ACHN (cell line): ENCODE data around the gene FRMPD4.

Source experiments
- DNase-seq: peaks from one replicate; pipeline ENCODE4 v3.0.0-alpha.2; 2015
- in situ Hi-C: cut with HindIII; loops from 2 replicates; pipeline ENCODE4 v1.10.0; 2017; ENCODE audit warnings: low sequenced_read_pairs, low pct_ligation_motif_present, low pct_unique_long_range_greater_than_20kb

Gene FRMPD4

DNA sequence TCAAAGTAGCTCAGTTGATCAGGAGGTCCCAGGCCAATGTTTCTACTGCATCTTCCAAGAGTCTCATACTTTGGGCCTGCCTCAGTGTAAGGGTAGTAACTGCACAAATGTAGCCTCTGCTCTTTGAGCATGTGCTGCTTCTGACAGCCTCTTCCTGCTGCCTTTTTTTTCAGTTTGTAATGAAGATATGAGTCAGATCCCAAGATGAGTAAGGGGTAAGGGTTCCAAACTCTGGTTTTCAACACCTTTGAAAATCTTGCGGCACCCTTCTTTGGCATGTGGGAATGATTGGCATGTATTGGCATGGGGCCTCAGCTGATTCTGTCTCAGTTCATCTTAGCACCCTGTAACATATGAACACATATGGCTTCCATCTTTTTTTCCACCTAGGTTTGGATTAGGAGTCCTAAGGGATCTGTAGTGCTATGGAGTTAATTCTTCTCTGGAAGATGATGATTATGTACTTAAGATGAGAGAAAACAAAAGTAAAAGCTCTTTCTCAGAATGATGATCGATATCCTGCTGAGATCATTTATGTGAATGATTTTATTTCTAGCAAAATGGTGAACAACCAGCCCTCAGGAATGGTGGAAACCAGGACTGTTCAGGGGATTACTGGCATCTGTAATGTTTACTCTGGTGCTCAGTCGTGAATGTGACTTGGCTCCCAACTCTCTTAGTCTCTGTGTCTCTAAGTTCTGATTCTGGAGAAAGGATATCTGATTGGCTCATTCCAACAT is 534.3 kb downstream of the FRMPD4 start:
- DNase-seq: no peak
- in situ Hi-C loops: no loop called here

GRCh38 chrX:12673487-12673886 is 535.2 kb downstream of the FRMPD4 start:
- in situ Hi-C loops: no loop called here
- no peak for DNase-seq

- in situ Hi-C loops: no loop called here
These were observed 541.2 kb downstream of the FRMPD4 start for GRCh38 chrX:12679522-12679921.

GRCh38 chrX:12681047-12681446 is 542.8 kb downstream of the FRMPD4 start:
- in situ Hi-C loops: no loop called here
- DNase-seq: no peak

More at GRCh38 chrX:12679522-12679921, 541.2 kb downstream of the FRMPD4 start:
- DNase-seq: no peak

- no peak for DNase-seq
- in situ Hi-C loops: no loop called here
These were observed 547.3 kb downstream of the FRMPD4 start for GRCh38 chrX:12685541-12685940.

DNA sequence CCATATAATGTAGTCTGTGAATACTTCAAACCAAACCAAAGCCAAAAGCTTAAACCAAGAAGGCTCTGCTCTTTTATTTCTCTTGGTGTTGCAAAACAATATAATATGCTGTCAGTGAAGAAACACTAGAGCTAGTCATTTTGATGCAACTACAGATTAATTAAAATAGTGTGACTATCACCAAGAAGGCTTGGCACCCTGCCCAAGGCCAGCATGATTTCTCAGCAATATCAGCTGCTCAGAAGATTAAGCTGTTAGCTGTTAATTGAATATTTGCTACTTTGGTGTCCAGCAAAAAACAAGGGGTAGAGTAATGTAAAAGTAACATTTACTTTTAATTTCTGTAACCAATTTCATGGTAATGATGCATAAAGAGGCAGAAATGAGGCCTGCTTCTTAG is 548.1 kb downstream of the FRMPD4 start:
- in situ Hi-C loops: no loop called here
- DNase-seq: no peak

DNA sequence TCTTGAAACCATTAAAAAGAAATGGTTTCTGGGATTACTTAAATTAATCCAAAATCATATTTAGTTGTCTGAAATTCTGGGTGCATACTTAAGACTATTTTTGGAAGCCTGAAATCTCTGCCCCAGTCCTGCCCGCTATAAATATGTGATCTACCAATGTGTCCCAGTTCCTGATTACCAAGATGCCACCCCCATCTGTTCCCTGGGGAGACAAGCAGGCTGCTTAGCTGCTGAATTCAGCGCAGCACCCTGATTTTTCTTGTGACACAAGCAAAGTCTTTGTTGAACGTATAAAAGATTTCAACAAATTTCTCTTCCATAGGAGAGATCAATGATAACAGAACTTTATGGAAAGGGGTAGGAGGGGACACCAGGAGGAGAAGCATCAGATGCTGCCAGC is 552.4 kb downstream of the FRMPD4 start:
- in situ Hi-C loops: no loop called here
- DNase-seq: no peak

DNA sequence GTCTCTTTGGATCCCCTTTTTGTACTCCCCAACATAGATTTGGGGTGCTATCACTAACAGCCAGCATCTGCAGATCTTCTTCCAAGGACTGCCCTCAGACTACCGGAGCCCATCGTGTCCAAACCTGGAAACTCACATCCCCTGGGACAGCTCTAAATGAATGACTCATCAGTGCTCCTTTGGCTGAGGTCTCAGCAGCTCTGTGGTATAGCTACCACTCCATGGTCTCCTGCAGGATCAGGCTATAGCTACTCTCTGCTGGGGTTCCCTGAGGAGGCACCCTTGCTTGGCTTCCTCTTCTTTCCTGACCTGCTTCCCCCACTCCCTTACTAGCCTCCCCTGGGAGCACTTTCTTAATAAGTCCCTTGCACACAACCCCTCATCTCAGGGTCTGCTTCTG is 555.5 kb downstream of the FRMPD4 start:
- no peak for DNase-seq

DNA sequence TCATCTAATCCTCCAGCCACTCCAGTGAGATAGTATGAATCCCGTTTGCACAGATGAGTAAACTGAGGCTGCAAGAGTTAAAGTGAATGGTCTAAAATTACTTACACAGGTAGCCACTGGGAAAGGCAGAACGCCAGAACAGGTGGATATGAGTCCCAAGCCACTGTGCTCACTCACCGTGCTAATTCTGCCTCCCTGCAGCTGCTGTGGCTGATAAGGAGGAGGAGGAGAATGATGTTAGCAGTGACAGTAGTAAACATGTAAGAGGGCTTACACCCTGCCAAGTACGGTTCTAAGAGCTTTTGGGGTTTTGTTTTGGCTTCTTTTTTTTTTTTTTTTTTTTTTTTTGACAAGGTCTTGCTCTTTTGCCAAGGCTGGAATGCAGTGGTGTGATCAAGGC is 562.5 kb downstream of the FRMPD4 start:
- no peak for DNase-seq
- in situ Hi-C loops: no loop called here

More for the DNA sequence above, 555.5 kb downstream of the FRMPD4 start:
- in situ Hi-C loops: no loop called here

DNA sequence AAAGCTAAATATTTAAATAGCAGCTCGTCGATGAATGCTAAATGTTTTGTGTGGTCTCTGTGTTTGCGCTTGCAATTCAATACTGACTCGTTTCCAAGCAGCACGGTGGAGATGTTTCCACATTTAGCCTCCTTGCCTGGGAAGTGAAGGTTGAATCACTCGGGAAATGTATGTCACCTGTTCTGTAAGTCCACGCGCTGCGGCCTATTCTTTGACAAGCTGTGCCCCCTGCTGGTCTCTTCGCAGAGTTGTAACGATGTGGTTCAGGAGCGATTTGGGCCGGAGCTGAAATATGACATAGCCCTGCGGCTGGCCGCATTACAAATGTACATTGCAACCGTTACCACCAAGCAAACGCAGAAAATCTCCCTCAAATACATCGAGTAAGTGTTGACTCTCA is 563.4 kb downstream of the FRMPD4 start:
- in situ Hi-C loops: no loop called here
- peak; percentile 62 for DNase-seq

DNA sequence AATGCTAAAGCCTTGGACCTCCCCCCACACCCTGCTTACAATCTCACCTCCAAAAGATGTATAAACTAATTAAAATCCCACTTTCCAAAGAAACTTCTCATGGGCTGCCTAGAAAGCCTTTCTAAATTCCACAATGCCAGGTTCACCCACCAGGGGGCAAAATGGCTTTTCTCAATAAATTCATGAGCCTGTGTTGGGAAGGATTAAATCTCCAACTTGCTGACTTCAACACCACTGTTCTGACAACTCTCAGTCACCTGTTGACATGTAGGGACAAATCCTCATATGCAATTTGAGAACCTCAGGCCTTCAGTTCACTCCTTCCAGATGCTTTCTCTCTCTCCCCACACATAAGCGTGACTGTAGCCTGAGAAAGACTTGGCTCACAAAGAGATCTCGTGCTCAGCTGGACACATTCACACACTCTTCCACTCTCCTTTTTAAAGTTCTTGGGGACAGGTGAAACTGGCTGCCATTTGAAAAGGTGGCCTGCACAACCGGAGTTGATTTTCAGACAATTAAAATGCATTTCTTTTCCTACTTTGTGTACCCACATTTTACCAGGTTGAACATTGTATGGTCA is 564.3 kb downstream of the FRMPD4 start:
- DNase-seq: peak; percentile 11
- in situ Hi-C loops: no loop called here

DNA sequence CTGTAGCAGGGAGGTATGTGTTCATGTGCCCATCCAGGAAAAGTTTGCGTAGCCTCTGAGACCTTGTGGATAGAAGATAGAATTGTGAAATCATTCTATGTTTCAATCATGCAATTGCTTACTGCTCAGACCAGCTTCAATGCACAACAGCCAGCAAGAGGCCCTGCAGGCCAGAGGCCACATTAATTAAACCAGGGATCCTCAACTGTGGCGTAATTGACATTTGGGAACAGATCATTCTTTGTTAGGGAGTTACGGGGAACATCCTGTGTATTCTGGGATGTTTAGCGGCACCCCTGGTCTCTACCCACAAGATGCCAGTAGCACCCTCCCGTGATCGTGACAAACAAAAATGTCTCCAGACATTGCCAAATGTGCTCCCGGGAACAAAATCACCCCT is 566.4 kb downstream of the FRMPD4 start:
- no peak for DNase-seq
- in situ Hi-C loops: no loop called here

- in situ Hi-C loops: no loop called here
- DNase-seq: no peak
These were observed 570.8 kb downstream of the FRMPD4 start for GRCh38 chrX:12709047-12709446.

DNA sequence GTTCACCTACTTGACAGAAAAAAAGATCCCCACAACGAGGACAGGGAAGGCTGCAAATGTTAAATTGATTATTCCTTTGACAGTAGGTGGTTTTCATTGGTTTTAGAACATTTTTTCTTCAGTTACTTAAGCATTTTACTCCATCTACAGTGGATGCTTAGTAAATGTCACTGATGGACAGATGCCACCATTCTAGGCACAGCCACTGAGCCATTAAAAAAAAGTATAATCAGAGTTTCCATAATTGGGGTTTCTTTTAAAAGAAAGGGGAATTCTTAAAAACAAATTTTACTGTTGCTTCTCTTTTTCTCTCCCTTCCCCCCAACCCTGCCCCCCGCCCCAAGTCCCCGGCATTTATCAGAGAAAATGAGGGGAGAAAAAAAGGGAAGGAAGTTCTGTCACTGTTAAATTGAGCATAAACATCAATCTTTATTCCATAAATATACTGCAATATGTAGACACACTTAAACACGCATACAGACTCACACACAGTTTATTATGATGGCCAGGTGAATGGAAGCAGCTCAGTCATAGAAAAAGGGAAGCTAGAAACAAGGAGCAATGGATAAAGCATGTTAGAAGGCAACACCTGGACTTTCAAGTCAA is 573.3 kb downstream of the FRMPD4 start:
- in situ Hi-C loops: no loop called here
- DNase-seq: no peak

DNA sequence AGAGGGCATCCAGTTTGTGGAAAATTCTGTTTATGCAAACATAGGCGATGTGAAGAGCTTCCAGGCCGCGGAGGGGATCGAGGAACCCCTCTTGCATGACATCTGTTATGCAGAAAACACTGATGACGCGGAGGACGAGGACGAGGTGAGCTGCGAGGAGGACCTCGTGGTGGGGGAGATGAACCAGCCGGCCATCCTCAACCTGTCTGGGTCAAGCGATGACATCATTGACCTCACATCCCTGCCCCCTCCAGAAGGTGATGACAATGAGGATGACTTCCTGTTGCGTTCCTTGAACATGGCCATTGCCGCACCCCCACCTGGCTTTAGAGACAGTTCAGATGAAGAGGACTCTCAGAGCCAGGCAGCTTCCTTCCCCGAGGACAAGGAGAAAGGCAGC is 578.3 kb downstream of the FRMPD4 start:
- DNase-seq: no peak
- in situ Hi-C loops: no loop called here

DNA sequence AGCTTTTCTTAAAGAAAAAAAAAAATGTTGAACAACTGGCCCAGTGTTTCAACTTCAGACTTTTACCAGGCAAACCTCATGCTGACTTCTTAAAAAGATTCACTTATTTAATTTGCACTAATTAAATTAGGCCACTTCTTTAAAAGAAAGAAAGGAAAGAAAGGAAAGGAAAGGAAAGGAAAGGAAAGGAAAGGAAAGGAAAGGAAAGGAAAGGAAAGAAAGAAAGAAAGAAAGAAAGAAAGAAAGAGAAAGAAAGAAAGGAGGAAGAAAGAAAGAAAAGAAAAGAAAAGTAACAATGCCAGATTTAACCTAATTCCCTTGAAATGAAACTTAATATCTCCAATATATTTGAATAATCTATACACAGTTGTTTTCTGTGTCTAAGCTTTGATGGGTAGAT is 581.6 kb downstream of the FRMPD4 start:
- in situ Hi-C loops: no loop called here
- DNase-seq: no peak

- in situ Hi-C loops: no loop called here
- DNase-seq: no peak
These were observed 582.8 kb downstream of the FRMPD4 start for GRCh38 chrX:12721042-12721441.

- DNase-seq: no peak
- in situ Hi-C loops: no loop called here
These were observed 584.0 kb downstream of the FRMPD4 start for GRCh38 chrX:12722314-12722713.

DNA sequence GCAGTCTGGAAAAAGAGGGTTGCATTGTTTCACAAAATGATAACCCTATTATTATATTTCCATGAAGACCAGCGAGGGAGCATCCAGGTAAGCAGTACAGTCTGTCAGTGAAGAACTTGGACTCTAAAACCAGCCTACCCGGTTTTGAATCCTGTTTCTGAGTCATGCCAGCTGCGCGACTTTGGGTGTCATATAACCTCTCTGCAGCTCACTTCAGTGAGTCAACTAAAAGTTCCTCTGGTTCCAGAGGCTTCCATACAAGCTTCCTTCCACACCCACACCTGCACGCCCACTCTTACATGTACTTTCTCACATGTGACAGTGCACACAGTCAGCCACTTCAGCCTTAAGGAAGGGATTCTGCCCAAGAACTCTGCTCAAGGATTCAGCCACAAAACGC is 603.1 kb downstream of the FRMPD4 start:
- DNase-seq: no peak
- in situ Hi-C loops: no loop called here

DNA sequence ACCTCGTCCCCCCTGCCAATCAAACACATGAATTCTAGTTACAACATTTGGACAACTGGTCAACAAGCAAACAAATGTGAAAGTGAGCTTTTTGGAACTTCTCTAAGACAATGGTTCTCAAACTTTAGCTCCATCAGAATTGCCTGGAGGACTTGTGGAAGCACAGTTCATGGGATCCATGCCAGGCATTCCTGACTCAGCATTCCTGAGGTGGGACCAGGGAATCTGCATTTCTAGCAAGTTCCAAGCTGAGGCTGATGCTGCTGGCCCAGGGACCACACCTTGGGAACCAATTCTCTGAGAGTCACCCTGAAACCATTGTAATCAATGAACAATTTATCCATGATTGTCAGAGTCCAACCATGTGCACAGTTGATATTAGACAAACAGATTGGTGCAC is 609.2 kb downstream of the FRMPD4 start:
- in situ Hi-C loops: no loop called here
- DNase-seq: no peak
